Activated CD4-positive, alpha-beta T cell treated with anti-CD3 and anti-CD28 coated beads for 48 hours (primary cell): ENCODE data around the gene MICU2.

ENCODE experiments used
- DNase-seq: peaks from one replicate; pipeline ENCODE4 v3.0.0-alpha.2; 2020

The MICU2 gene

GRCh38 chr13:21481359-21481758 is 122.6 kb downstream of the MICU2 start:
- no peak for DNase-seq

- DNase-seq: peak; percentile 39
Observed at GRCh38 chr13:21478881-21479808, 124.8 kb downstream of the MICU2 start.

GRCh38 chr13:21476893-21477472 is 127.0 kb downstream of the MICU2 start:
- peak; percentile 90 for DNase-seq

- no peak for DNase-seq
Observed at GRCh38 chr13:21475115-21475514, 128.9 kb downstream of the MICU2 start.

- DNase-seq: no peak
Observed at GRCh38 chr13:21470785-21471184, 133.2 kb downstream of the MICU2 start.

GRCh38 chr13:21466527-21466926 is 137.4 kb downstream of the MICU2 start:
- DNase-seq: no peak

GRCh38 chr13:21465710-21466160 is 138.2 kb downstream of the MICU2 start:
- no peak for DNase-seq

GRCh38 chr13:21463424-21463823 is 140.5 kb downstream of the MICU2 start:
- DNase-seq: no peak

GRCh38 chr13:21461131-21461530 is 142.8 kb downstream of the MICU2 start:
- no peak for DNase-seq

GRCh38 chr13:21458813-21459701 is 144.9 kb downstream of the MICU2 start, which contains the start of gene ZDHHC20:
Gene ZDHHC20 (minus strand): TSS chr13:21459303. CDS start chr13:21459171, 132 bp downstream.
- peak; percentile 91 for DNase-seq

- DNase-seq: peak; percentile 68
Observed at GRCh38 chr13:21458451-21458812, 145.5 kb downstream of the MICU2 start.

- no peak for DNase-seq
Observed at GRCh38 chr13:21453387-21454081, 150.4 kb downstream of the MICU2 start.

GRCh38 chr13:21450936-21451335 is 153.0 kb downstream of the MICU2 start:
- no peak for DNase-seq

GRCh38 chr13:21446656-21447055 is 157.3 kb downstream of the MICU2 start:
- no peak for DNase-seq

GRCh38 chr13:21445759-21446158 is 158.2 kb downstream of the MICU2 start:
- no peak for DNase-seq

- no peak for DNase-seq
Observed at GRCh38 chr13:21443171-21443570, 160.8 kb downstream of the MICU2 start.
